Measurements from ENCODE around the gene SEC61A2.

Gene SEC61A2

GRCh38 chr10:12196531-12197211 is 67.2 kb downstream of the SEC61A2 start:
- DNase-seq (ENCODE audit: low spot score), result no peak

DNA sequence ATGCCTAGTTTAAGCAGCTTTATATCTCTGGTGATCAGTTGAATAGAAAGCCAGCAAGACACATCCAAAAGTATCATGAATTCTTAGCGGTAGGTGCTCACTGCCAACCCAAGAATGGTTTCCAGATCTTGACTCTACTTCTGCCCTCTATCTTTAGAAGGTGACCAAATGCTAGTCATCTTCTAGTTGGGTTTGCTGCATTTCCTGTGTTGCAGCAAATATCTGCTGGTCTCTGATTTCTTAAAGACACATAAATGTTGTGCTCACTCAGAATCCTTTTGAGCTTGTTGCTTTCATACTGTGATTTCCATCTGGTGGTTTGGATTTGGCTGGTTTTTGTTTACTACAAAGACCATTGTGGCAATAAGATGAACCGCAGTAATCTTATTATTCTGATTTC is 68.7 kb downstream of the SEC61A2 start:
- no peak for DNase-seq (ENCODE audit: low spot score)

DNA sequence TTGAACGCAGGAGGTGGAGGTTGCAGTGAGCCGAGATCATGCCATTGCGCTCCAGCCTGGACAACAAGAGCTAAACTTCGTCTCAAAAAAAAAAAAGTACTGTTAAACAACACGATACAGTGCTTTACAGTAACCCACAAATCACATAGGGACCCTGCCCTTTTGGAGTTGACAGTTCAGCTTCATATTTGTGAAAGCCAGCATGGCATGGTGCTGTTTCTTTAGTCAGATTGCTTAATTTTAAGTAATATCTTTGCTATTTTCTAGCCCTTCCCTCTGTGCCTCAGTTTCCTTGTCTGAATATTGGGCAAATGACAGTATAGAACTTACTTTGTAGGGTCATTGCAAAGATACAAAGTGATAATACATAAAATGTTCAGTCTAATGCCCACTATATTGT is 71.4 kb downstream of the SEC61A2 start:
- DNase-seq (ENCODE audit: low spot score), result no peak

DNA sequence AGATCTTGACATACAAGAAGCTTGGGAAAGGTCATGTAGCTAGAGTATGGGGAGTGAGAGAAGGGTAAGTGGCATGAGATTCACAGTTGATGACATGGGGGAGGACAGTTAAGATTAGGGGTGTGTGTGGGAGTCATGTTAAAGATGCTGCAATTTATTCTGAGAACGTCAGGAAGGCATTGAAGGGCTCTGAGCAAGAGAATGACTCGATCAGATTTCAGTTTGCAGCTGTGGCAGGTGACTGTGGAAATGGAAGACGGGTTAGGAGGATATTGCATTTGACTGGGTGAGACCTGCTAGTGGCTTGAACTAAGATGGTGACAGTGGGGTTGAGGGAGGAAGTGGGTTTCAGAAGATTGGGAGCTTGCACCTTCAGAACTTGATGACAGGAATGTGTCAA is 72.1 kb downstream of the SEC61A2 start:
- DNase-seq (ENCODE audit: low spot score), result no peak

- no peak for DNase-seq (ENCODE audit: low spot score)
These were observed 72.7 kb downstream of the SEC61A2 start for GRCh38 chr10:12202226-12202625.

- no peak for DNase-seq (ENCODE audit: low spot score)
These were observed 75.6 kb downstream of the SEC61A2 start for GRCh38 chr10:12205082-12205481.

DNA sequence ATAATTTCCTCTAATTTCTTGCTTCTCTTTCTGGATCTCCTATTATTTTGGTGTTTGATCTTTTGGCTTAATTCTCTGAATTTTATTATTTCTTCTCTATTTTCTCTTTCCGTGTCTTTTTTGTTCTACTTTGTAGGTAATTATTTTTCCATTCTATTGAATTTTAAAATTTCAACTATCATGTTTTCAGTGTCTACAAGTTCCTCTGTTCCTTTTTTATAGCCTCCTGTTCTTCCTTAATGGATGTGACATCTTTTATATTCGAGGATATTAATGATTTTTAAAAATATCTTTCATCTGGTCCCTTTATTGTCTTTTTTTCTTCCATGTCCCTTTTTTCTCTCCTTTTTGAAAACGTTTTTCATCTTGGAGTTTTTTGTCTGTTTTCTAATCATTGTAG is 77.6 kb downstream of the SEC61A2 start:
- DNase-seq (ENCODE audit: low spot score), result no peak

GRCh38 chr10:12208460-12208859 is 79.0 kb downstream of the SEC61A2 start:
- DNase-seq (ENCODE audit: low spot score), result no peak

DNA sequence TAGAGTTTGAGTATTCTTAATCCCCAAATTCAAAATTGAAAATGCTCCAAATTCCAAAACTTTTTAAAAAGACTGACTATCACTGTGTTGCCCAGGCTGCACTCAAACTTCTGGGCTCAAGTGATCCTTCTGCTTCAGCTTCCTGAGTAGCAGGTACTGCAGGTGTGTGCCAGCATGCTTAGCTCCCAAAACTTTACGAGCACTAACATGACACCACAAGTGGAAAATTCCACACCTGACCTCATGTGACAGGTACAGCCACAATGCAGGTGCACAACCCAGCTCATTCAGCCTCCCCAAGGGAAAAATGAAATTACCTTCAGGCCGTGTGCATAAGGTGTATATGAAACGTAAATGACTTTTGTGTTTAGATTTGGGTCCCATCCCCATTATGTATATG is 83.0 kb downstream of the SEC61A2 start:
- no peak for DNase-seq (ENCODE audit: low spot score)

DNA sequence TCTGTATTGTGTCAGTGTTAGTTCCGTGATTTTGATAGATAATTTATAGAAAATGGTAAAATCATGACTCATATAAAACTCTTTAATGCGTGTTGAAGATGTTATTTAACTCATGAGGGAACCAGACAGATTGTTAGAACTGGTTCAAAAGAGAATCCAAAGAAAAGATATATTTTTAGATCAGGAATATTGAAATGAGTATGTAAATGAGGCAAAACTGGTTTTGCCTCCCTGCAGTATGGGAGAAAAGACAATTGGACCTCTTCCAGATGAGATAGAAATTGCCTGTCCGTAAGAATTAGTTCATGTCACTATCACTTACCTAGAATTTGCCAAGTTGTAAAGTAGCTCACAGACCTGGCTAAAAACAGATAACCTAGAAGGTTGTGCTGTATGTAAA is 84.1 kb downstream of the SEC61A2 start:
- no peak for DNase-seq (ENCODE audit: low spot score)

- no peak for DNase-seq (ENCODE audit: low spot score)
These were observed 84.6 kb downstream of the SEC61A2 start for GRCh38 chr10:12214093-12214492.

- peak; percentile 33 for DNase-seq (ENCODE audit: low spot score)
These were observed 85.3 kb downstream of the SEC61A2 start for GRCh38 chr10:12214763-12215218.
